Measurements from ENCODE around the gene HSPB7.
"Not testable (repeated sequence)": the region's sequence is repeated elsewhere in the genome, so short reads cannot be mapped to it uniquely, and the experiment has no call there.

Gene HSPB7

DNA sequence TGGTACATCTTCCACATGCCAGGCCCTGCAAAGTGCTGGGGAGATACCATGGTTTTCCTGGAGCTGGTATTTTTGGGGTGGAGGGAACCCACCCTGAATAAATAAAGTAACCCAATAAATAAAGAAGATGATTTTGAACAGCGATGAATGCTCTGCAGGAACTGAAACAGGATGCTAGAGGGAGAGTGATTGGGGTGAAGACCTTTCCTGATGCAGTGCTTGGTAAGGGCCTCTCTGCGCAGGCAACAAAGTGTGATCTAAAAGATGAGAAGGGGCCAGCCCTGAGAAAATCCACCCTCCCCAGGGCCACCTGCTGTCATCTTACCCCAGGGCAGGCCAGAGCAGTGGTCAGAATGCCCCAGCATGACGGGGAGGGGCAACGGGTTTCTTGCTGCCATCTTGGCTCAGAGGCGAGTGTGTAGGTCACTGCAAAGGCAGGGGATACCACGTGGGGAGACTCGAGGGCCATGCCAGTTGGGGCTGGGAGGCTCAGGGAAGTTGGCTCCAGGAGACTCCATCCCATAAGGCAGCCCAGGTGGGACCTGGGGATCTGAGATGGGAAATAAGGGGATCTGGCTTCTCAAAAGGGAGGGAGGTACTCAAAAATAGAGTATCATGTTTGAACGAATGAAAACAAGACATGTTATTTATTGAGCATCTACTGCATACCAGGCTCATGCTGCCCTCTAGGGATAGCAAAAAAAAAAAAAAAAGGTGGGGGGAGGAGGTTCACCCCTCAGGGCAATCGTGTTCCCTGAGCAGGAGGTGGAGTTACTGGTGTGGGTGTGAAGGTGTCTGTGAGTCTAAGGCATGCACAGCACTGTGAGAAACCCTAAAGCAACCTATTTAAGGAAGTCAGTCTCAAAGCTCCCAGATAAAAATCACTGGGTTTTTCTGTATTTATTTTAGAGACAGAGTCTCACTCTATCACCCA is 11.0 kb downstream of the HSPB7 start:
- no peak for DNase-seq (ENCODE audit: low spot score)

DNA sequence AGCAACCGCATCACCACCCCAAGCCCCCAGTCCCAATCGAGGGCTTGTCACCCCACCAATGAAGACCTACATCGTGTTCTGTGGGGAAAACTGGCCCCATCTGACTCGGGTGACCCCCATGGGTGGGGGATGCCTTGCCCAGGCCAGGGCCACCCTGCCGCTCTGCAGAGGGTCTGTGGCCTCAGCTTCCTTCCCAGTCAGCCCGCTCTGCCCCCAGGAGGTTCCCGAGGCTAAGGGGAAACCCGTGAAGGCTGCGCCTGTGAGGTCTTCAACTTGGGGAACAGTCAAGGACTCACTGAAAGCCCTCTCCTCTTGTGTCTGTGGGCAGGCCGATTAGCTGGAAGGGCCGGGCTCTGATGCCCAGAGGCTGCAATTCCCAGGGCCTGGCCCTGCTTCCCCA is 11.8 kb downstream of the HSPB7 start:
- DNase-seq (ENCODE audit: low spot score) = no peak

DNA sequence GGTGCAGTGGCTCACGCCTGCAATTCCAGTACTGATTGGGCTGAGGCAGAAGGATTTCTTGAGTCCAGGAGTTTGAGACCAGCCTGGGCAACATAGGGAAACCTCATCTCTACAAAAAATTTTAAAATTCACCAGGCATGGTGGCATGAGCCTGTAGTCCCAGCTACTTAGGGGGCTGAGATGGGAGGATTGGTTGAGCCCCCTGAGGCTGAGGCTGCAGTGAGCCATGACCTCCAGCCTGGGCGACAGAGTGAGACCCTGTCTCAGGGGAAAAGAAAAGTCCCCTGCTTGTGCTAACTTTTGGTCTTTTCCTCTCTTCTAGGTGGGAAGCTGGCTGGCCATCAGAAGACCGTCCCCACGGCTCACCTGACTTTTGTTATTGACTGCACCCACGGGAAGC is 12.2 kb downstream of the HSPB7 start:
- no peak for DNase-seq (ENCODE audit: low spot score)

DNA sequence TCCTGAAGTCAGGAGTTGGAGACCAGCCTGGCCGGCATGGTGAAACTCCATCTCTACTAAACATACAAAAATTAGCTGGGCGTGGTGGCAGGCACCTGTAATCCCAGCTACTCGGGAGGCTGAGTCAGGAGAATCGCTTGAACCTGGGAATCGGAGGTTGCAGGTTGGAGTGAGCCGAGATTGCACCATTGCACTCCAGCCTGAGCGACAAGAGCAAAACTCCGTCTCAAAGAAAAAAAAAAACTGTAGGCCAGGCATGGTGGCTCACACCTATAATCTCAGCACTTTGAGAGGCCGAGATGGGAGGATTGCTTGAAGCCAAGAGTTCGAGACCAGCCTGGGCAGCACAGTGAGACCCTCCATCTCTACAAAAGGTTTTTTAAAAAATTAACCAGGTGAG is 16.6 kb downstream of the HSPB7 start:
- DNase-seq (ENCODE audit: low spot score) = not testable (repeated sequence)

DNA sequence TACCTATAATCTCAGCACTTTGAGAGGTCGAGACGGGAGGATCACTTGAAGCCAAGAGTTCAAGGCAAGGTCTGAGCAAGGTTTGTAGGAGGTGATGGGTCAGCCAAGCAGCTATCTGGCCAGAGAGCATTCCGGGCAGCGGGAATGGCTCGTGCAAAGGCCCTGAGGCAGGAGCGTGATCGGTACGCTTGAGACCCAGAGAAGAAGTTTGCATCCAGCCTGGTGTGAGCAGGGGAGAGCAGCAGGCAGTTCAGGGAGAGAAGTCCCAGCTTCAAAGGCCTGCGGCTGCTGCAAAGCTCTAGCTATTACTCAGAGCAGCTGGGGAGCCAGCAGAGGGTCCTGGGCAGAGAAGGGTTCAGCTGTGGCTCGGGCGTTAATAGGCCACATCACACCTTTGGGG is 18.9 kb downstream of the HSPB7 start:
- no peak for DNase-seq (ENCODE audit: low spot score)

DNA sequence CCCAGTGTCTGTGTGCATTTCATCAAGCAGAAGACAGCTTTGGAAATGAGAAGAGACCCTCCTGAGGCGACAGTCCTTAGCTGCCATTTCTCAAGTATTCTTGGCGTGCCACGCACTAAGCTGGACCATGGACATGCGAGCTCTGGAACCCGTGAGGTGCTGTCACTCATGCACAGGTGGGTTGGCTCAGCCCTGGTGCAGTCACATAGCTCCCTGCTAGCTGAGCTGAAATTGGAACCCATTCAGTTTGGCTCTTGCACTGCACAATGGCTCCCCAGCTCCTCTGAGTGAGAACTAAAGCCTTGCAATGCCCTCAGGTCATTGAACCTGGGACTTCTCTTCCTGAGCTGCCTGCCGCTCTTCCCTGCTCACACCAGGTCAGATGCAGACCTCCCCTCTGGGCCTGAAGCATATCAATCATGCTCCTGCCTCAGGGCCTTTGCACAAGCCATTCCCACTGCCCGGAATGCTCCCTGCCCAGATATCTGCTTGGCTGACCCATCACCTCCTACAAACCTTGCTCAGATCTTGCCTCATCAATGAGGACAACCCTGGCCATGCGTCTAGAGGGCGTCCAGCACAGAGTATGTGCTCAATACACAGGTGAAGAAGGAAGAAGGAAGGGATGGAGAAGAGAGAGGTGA is 20.1 kb downstream of the HSPB7 start:
- no peak for DNase-seq (ENCODE audit: low spot score)

DNA sequence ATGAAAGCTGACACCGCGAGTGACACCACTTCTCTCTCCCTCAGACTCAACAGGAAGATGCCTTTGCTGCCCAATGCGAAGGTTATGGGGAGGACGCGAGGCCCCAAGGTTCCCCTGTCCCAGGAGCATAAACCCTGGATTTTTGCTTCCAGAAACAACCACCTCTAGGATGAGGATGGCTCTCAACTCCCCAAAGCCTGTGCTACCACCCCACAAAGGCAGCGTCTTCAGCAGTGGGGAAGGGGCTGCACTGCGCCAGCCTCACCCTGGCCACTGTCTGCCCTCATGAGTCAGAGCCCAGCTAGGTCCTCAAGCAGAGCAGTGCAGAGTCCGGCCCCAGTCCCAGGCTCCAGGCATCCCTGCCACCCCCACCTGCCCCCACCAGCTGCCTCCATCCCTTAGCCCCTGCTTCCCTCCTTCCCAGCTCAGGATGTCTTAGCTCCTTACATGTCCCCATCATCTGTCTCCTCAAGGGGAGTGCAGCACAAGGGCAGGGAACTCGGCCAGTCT is 20.7 kb downstream of the HSPB7 start:
- DNase-seq (ENCODE audit: low spot score) = no peak

DNA sequence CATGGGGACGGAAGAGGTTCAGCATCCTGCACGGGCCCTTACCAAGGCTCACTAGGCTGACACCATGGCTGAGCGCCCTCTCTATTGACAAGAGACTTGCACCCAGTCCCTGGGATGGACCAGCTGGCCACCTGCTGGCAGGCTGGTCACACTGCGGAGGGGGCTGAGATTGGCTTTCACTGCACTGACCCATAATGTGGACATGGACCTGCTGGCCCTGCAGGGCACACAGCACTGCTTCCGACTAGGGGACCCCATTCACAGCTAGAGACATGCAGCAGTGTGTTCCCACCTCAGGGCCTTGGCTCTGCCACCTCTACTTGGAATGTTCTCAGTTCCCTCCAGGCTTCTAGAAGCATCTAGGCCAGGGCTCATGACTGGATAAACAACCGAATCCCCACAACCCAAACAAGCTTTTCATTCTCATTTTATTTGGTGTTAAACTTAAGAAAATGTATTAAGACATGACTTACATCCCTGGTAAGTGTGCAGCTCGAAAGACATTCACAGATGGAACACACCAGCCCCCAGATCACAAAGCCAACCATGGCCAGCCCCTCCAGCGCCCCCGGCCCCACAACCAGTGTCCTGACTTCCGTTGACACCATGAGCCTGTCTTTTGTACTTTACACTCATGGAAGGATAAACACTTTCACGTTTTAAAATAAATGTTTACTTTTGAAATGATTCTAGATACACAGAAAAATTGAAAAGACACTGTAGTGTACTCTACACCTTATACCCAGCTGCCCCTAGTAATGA is 23.1 kb downstream of the HSPB7 start:
- peak; percentile 63 for DNase-seq (ENCODE audit: low spot score)

DNA sequence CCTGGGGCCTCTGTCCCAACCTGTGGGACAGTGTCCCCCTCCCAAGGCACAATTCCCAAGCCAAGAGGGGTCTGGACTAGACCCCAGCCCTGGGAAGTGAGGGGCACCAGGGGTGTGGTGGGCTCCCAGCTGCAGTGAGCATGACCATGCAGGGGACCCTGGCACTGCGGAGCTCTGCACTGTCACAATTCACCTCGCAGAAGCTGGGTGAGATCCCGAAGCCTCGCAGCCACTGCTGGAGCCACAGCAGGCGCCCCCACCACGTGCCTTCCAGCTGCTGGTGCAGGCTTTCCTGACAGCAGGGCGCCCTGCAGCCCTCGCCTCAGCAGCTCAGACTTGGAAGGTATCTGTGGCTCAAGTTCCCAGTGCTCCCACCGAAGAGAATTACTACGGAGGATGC is 23.8 kb downstream of the HSPB7 start:
- DNase-seq (ENCODE audit: low spot score) = no peak

DNA sequence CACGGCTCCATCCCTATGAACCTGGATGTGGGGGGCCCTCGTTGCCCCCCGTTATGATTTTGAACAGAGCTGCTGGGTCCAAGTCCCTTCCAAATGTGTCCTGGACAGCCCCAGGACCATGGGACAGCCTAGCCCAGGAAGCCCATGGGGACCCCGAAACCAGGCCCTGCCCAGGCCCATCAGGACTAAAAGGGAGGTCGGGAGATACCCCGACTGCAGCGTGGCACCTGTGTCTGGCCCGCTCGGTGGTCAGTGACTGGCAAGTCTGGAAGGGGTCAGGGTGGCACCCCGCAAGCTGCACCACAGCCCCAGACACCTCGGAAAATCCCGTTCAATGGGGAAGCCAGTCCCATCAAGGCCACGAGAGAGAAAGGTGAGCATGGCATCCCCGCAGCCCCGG is 24.2 kb downstream of the HSPB7 start:
- no peak for DNase-seq (ENCODE audit: low spot score)

DNA sequence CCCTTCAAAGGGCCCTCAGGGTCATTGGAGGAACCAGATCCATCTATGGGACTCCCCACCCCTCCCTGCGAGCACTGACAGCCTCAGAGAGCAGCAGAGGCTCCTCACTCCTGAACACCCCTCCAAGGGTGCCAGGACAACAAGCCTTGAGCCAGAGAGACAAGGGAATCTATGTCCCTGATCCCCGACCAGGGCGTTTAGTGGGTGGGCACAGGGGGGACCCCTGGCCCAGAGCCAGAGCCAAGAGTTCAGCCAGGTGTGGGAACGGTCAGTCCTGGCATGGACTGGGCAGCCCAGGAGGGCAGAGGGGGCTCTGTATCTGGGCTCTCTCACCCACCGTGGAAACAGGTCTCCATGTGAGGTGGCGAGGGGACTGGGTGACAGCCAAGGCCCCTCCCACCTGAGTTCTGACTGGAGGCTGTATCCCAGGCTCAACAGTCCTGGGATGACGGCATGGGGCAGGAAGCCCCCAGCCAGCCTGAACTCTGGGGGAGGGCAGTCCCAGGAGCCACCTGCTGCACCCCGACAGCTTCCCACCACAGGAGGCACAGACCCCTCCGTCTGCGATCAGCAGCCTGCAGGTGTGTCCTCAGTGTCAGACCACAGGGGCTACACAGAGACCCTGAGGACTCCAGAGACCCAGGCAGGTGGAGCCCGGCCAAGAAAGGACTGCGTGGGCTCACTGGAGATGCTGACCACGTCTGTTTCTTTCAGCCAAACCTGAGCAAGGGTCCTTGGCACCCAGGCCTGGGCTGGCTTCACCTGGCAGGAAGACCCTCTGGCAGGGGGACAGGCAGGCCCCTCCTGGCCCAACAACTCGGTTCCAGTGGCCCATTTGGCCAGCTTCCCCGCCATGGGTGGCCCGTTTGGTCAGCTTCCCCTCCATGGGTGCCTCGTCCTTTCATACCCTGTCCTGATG is 25.0 kb downstream of the HSPB7 start:
- DNase-seq (ENCODE audit: low spot score) = no peak

DNA sequence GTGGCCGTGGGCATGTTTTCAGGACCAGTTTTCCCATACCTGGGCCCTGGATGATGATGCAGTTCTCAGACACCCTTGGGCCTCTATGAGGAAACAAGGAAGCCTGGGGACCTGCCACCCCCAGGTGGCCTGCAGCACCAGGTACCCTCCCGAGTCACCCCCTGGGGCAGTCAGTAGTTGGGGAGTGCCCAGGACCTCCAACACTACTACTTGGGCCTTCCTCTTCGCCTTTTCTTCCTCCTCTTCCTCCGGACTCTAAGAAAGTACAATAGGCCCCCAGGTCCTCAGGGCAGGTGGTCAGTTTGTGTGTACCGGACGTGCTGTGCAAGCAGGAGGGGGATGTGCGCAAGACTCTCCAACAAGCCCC is 25.7 kb downstream of the HSPB7 start:
- no peak for DNase-seq (ENCODE audit: low spot score)

DNA sequence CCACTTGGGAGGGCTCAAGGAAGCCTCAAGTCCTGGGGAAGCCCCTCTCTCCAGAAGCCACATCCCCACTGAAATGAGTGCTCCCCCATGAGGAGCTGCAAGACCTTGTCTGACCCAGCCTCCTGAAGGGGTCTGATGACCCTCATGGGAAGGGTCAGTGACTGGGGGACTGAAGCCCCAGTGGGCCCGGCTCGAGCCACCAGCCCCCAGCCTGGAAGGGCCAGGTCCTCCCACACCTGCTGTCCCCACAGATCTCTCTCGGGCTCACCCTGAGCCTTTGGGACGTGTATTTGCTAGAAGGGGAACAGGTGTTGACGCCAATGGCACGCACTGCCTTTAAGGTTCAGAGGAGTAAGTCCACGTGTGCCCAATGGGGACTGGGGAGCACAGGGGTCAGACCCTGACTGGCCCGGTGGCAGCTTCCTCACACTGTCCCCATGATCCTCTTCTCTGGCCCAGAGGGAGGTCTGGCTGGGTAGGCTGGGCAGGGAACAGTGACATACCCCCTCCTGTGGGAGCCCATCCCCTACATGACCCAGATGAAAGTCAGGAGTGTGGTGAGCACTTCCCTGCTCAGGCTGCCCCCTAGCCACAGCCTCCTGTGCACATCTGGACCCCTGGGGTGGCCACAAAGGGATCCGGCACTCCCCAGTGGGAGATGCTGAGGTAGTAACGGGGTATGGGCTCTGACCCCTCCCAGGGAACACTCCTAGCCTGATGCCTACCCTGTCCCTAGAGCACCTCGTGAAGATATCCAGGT is 26.2 kb downstream of the HSPB7 start:
- DNase-seq (ENCODE audit: low spot score) = no peak

DNA sequence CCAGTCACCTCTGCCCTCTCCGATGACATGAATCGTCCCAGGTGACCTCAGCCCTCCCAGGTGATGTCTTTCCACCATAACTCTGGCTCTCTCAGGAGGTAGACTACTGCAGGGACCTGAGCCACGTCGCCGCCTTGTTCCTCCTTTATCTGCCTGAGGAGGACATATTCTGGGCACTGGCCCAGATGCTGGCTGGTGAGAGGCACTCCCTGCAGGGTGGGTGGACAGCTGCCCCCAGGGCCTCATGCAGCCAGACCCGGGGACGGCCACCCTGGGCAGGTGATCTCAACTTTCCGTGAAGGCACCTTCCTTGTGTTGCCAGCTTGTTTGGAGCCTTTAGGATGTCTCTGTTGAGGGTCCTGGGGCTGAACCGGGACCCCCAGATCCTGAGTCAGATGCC is 28.1 kb downstream of the HSPB7 start:
- DNase-seq (ENCODE audit: low spot score) = no peak

DNA sequence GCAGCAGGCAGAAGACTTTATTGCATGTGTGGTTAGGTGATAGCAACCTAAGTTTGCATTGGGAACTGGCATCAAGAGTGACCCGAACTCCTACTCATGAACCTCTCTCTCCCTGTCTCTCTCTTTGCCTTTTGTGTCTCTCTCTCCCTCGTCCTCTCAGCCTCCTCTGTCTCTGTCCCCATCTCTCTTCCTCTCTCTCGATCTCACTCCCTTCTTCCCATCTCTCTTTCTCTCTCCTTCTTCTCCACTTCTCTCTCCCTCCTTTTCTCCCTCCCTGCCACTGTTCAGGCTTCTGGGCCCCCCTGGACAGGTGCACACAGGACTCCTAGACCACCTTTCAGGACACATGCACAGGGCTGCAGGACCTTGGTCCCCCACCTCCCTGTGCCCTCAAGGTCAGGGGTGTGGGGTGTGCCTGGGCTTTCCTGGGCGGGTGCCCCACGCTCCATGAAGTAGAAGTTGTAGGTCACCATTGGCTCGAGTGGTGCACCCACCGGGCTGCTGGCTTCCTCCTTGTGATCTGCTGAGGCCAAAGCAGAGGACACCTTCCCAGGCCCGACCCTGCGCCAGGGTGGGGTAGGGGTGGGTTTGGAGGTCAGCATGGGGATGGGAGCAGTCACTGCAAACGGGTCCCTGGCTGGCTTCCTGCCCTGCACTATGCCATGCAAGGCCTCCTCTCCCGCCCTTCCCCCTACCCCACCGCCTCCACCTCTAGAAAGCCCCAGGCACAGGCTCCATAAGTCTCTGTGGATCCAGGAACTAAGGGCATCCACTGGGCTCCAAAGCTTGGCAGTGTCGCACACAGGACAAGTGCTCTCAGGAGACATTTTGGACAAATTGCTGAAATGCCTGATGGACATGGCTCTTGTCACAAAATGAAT is 28.7 kb downstream of the HSPB7 start:
- DNase-seq (ENCODE audit: low spot score) = no peak

DNA sequence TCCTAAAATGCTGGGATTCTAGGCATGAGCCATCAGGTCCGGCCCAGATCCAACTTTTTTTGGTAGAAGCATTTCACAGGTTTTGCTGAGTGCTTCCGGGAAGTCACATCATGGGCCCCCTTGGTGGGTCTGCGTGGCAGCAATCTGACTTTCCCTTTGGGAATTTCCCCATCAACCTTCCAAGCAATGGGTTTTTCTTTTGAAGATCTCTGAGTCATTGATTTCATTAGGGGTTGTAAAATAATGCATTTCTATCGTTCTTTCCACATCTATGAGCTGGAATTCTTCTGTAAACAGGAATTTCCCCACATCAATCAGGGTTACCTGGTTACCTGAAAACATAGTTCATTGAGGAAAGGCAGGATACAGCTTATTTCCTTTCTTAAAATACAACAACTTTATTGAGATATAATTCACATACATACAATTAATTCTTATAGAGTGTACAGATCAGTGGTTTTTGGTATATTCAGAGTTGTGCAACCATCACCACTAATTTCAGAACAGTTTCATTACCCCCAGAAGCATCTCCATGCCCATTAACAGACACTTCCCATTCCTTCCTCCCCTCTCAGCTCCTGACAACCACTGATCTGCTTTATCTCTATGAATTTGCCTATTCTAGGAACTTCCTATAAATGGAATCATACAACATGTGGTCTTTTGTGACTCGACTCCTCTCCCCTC is 32.1 kb downstream of the HSPB7 start:
- DNase-seq (ENCODE audit: low spot score) = no peak

DNA sequence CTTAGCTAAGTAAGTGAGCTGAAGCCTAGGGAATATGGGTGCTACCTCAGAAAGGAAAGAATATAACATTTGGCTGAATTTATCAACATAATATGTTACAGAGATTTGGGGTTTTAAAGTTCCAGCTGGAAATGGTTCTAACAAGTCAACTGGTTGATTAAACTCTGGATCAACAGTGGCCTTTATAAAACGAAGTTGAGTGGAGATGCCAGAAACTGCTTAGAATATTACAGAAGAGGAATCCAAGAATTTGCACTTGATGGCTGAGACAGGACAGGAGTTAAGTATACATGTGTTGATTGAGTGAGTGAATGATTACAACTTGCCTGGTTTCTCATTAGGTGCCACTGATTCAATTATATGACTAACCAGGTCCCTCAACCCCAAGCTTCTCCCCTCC is 34.6 kb downstream of the HSPB7 start:
- no peak for DNase-seq (ENCODE audit: low spot score)

DNA sequence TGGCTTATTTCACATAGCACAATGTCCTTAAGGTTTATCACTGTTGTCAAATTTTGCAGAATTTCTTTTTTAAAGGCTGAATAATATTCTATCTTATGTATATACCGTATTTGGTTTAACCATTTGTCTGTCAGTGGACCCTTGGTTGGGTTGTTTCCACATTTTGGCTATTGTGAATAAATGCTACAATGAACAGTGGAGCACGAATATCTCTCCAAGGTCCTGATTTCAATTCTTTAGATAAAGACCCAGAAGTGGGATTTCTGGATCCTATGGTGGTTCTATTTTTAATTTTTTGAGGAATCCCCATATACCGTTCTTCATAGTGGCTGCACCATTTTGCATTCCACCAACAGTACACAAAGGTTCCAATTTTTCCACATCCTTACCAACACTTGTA is 36.2 kb downstream of the HSPB7 start:
- no peak for DNase-seq (ENCODE audit: low spot score)

DNA sequence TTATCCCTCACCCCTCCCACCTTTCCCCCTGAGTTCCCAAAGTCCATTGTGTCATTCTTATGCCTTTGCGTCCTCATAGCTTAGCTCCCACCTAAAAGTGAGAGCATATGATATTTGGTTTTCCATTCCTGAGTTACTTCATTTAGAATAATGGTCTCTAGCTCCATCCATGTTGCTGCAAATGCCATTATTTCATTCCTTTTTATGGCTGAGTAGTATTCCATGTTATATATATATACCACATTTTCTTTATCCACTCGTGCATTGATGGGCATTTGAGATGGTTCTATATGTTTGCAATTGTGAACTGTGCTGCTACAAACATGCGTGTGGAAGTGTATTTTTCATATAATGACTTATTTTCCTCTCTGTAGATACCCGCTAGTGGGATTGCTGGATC is 39.9 kb downstream of the HSPB7 start:
- not testable (repeated sequence) for DNase-seq (ENCODE audit: low spot score)

Measured in hematopoietic multipotent progenitor cell treated with erythropoietin and hydrocortisone succinate and interleukin-3 and kit ligand, for 17 days (in vitro differentiated cells).